HepG2 (cell line): ENCODE results near the gene ADAT3. TPM values are rescaled to one million over a fixed set of nuclear protein-coding genes. Genes with fewer than 3 reads are reported as not detected.
A peak's percentile ranks its signal among the peaks of the same experiment; 100 is the strongest.

ENCODE experiments used
- ATAC-seq: fragments of 200-7000 bp; cut with Tn5 transposase; 3 replicates; pipeline ENCODE4 v1.9.1; 2020; ENCODE audit warnings: mild to moderate bottlenecking, moderate library complexity
- BruUV-seq: library from RNA; stranded (reverse); fragments of 400-500 nt; replicated peaks from 2 replicates; lab custom pipeline; 2021; lab: Mats Ljungman, UMichigan
- CTCF ChIA-PET: fragments of 300-600 bp; formaldehyde crosslinking; extraction: SDS; loops from one replicate; lab custom pipeline; 2021; ENCODE audit warnings: low total read pairs, inconsistent platforms, low intra/inter-chr PET ratio; lab: Yijun Ruan, JAX
- POLR2A ChIA-PET: fragments of 350-600 bp; sonication (Branson Sonifier 250); formaldehyde crosslinking; loops from one replicate; lab custom pipeline; 2020; ENCODE audit warnings: antibody characterized with exemption, inconsistent platforms; lab: Yijun Ruan, JAX
- DNase-seq: peaks from one replicate; pipeline ENCODE4 v3.0.0-alpha.2; 2015; ENCODE audit warnings: low spot score
- FAIRE-seq: peaks from 3 replicates; lab custom pipeline; 2011; peaks lifted over from hg19 to GRCh38; lab: Jason Lieb, UNC
- H2AFZ ChIP-seq: one replicate; pipeline ENCODE4 v1.6.1; 2011; ENCODE audit warnings: low read length, inconsistent platforms
- H3K27ac ChIP-seq: fragments of 300-600 bp; 3 replicates; pipeline ENCODE4 v1.8.0; 2011; ENCODE audit warnings: mixed run types, mild to moderate bottlenecking, mixed read lengths, low read length, inconsistent platforms; ENCODE audit not compliant: insufficient read depth; ENCODE audit errors: extremely low read length
- H3K27me3 ChIP-seq, 2 experiments: fragments of 200-600 bp in 1 of 2; 2 replicates in 1 of 2; 3 replicates in 1 of 2; pipeline versions ENCODE4 v1.6.0 to v1.8.0; 2011; ENCODE audit warnings: low read length in 2 of 2, mild to moderate bottlenecking in 2 of 2, moderate library complexity in 2 of 2, inconsistent platforms in 1 of 2; ENCODE audit not compliant: insufficient read depth in 2 of 2, control insufficient read depth in 1 of 2
- H3K36me3 ChIP-seq, 2 experiments: fragments of 200-600 bp in 1 of 2; replicated peaks in 1 of 2; 2 replicates in 1 of 2; 3 replicates in 1 of 2; pipeline versions ENCODE4 v1.5.1 to v1.8.0; 2011; ENCODE audit warnings: low read length in 2 of 2, inconsistent platforms in 1 of 2; ENCODE audit not compliant: insufficient read depth in 2 of 2, control insufficient read depth in 1 of 2
- H3K4me1 ChIP-seq: 2 replicates; pipeline ENCODE4 v1.5.1; 2012; ENCODE audit warnings: low read length, inconsistent platforms; ENCODE audit not compliant: insufficient read depth
- H3K4me2 ChIP-seq: 2 replicates; pipeline ENCODE4 v1.6.0; 2011; ENCODE audit warnings: low read depth, low read length, inconsistent platforms
- H3K4me3 ChIP-seq, 3 experiments: fragments of 200-600 bp in 1 of 3; sonication (generic), shearing (Covaris generic) in 1 of 3; replicated peaks in 1 of 3; 2 replicates each; pipeline ENCODE4 v1.5.1; 2011 to 2016; ENCODE audit warnings: low read length in 3 of 3, inconsistent platforms in 2 of 3, low read depth in 2 of 3, mild to moderate bottlenecking in 2 of 3, control low read depth in 1 of 3, mixed read lengths in 1 of 3; ENCODE audit not compliant: insufficient read depth in 1 of 3
- H3K79me2 ChIP-seq: one replicate; pipeline ENCODE4 v1.6.1; 2011; ENCODE audit warnings: low read length, inconsistent platforms; ENCODE audit not compliant: insufficient read depth
- H3K9ac ChIP-seq: 2 replicates; pipeline ENCODE4 v1.6.0; 2011; ENCODE audit warnings: mild to moderate bottlenecking, low read depth, low read length, inconsistent platforms; ENCODE audit not compliant: insufficient read depth
- H3K9me3 ChIP-seq: 2 replicates; pipeline ENCODE4 v1.5.1; 2012; ENCODE audit warnings: mild to moderate bottlenecking, low read length
- H4K20me1 ChIP-seq: 2 replicates; pipeline ENCODE4 v1.6.0; 2011; ENCODE audit warnings: inconsistent platforms, mild to moderate bottlenecking, low read length, moderate library complexity; ENCODE audit not compliant: insufficient read depth
- E2F5 ChIP-seq: sonication (generic); formaldehyde crosslinking; conservative IDR thresholded peaks from 2 replicates; pipeline ENCODE4 v1.4.0; 2020; ENCODE audit warnings: missing genetic modification reagents
- ETS1 ChIP-seq: sonication (generic); formaldehyde crosslinking; IDR thresholded peaks from 2 replicates; pipeline ENCODE4 v1.4.0; 2020; ENCODE audit warnings: missing genetic modification reagents
- KAT8 ChIP-seq: IDR thresholded peaks from 2 replicates; pipeline ENCODE4 v1.6.1; 2016; ENCODE audit warnings: missing genetic modification reagents, missing compliant biosample characterization
- MAX ChIP-seq: IDR thresholded peaks from 2 replicates; pipeline ENCODE4 v1.6.1; 2012; ENCODE audit warnings: inconsistent platforms
- MLLT10 ChIP-seq: sonication (generic); formaldehyde crosslinking; IDR thresholded peaks from 2 replicates; pipeline ENCODE4 v1.4.0; 2020; ENCODE audit warnings: missing genetic modification reagents
- MXD1 ChIP-seq: sonication (generic); formaldehyde crosslinking; IDR thresholded peaks from 2 replicates; pipeline ENCODE4 v1.4.0; 2020; ENCODE audit warnings: mild to moderate bottlenecking, missing genetic modification reagents
- NBN ChIP-seq: fragments of 450-650 bp; conservative IDR thresholded peaks from 2 replicates; pipeline ENCODE4 v1.6.1; 2017
- RAD51 ChIP-seq: fragments of 450-650 bp; IDR thresholded peaks from 2 replicates; pipeline ENCODE4 v1.6.1; 2016; ENCODE audit warnings: borderline replicate concordance
- TFE3 ChIP-seq: IDR thresholded peaks from 2 replicates; pipeline ENCODE4 v1.6.1; 2016
- ZNF329 ChIP-seq: sonication (generic); formaldehyde crosslinking; IDR thresholded peaks from 2 replicates; pipeline ENCODE4 v1.9.0; 2021; ENCODE audit warnings: low read depth, mild to moderate bottlenecking, missing genetic modification reagents
- WGBS: methylation state at CpG from one replicate; pipeline ENCODE4 v1.1.6; 2017; ENCODE audit warnings: low lambda C conversion rate; 5-methylcytosine and 5-hydroxymethylcytosine counted together
- in situ Hi-C: cut with HindIII; loops from 2 replicates; pipeline ENCODE4 v1.10.0; 2017; ENCODE audit warnings: low pct_unique_long_range_greater_than_20kb; ENCODE audit not compliant: extremely low pct_ligation_motif_present
- intact Hi-C: fragments of 100-400 bp; cut with micrococcal nuclease; formaldehyde crosslinking; loops from one replicate; pipeline ENCODE4 v1.10.0; 2022; ENCODE audit not compliant: unreplicated experiment
- polyA plus RNA-seq, 8 experiments: library from polyadenylated mRNA; depleted of rRNA in 3 of 8; stranded (reverse) in 7 of 8; unstranded in 1 of 8; fragments of >200 nt; fragmentation: Illumina TruSeq in 4 of 8; extraction: Trizol in 4 of 8; gene quantifications; 2 replicates each; pipeline versions ENCODE4 v1.2.1 to v1.2.3, GENCODE V29; 2011 to 2016; ENCODE audit warnings: low read depth in 4 of 8, missing spikeins in 1 of 8, mixed read lengths in 1 of 8; ENCODE audit not compliant: insufficient read depth in 1 of 8
- total RNA-seq, 5 experiments: library from RNA; depleted of rRNA; stranded (reverse); fragments of >200 nt; fragmentation: Illumina TruSeq; extraction: Trizol; gene quantifications; 2 replicates each; pipeline ENCODE4 v1.2.3, GENCODE V29; 2016; ENCODE audit warnings: low read depth in 1 of 5

ADAT3 gene
- total and polyA plus RNA-seq, 2 of the 13 experiments (the other 11 are each of a cell fraction or from before 2014, with no cell fraction given): 0.95 to 3.5 TPM

- no TSS peak for BruUV-seq
- CTCF ChIA-PET: no interaction called here
- Histone ChIP-seq H3K27me3 (no peaks in the 10 kb centered on the region), H3K27ac (peak overlapping the region; percentile 16), H4K20me1 (no peaks in the 10 kb centered on the region), H3K9me3 (no peaks in the 10 kb centered on the region; the same call in 1 of the 2 replicates), H3K4me1 (peaks cover 38% of the 10 kb centered on the region), H2AFZ (no peak overlapping the region), H3K79me2 (no peaks in the 10 kb centered on the region), H3K4me3 (0 out of 6 replicates have a peak overlapping the region, but pooled peaks of 1 of the 3 experiments have one; percentile 51), H3K9ac (no peak overlapping the region), H3K36me3 (no peaks in the 10 kb centered on the region), H3K4me2 (peak overlapping the region; percentile 57)
- TF ChIP-seq NBN (0 out of 2 replicates have a peak, but pooled peaks have one; percentile 36), RAD51 (0 out of 2 replicates have a peak, but pooled peaks have one; percentile 26), MAX (no peak)
- in situ Hi-C loops (loop anchor here (10.0 kb wide), 1 partner anchor 128 kb away; no protein-coding TSS in a partner anchor), intact Hi-C loops (no loop called here)
- DNase-seq (no peak), FAIRE-seq (no peak), ATAC-seq (no peak)
- POLR2A ChIA-PET: interaction anchor here (0.6 to 1.4 kb wide), 3 partner anchors 39 to 358 kb away, joined by 3 read pairs; no protein-coding TSS in a partner anchor
- 58% methylated on average over 3 of the region's 3 CpGs for WGBS
Measured at GRCh38 chr19:1936430-1936829, 31.2 kb downstream of the ADAT3 start.

- H3K9me3 ChIP-seq: no peaks in the 10 kb centered on the region; the same call in 1 of the 2 replicates
- in situ Hi-C loops: loop anchor here (10.0 kb wide), 1 partner anchor 128 kb away; no protein-coding TSS in a partner anchor
- no peak overlapping the region for H3K27ac ChIP-seq
- ChIA-PET CTCF (no interaction called here), POLR2A (interaction anchor here (1.4 kb wide), 1 partner anchor 123 kb away, joined by 3 read pairs; no protein-coding TSS in a partner anchor)
- FAIRE-seq: no peak
- intact Hi-C loops: no loop called here
- H3K4me1 ChIP-seq: peaks cover 38% of the 10 kb centered on the region
- peaks cover under 1% of the 10 kb centered on the region; the same call in 1 of the 2 replicates for H4K20me1 ChIP-seq
- no peaks in the 10 kb centered on the region; a peak in 1 of 5 replicates for H3K27me3 ChIP-seq
- no TSS peak for BruUV-seq
- 63% methylated on average over 18 of the region's 24 CpGs for WGBS
- no peak for ATAC-seq
- 0 out of 2 replicates have a peak overlapping the region, but pooled peaks have one; percentile 9 for H3K4me2 ChIP-seq
- DNase-seq: no peak
- H3K4me3 ChIP-seq: no peak overlapping the region
- H3K9ac ChIP-seq: no peak overlapping the region
- no peak overlapping the region for H2AFZ ChIP-seq
- H3K79me2 ChIP-seq: peaks cover 4% of the 10 kb centered on the region
- H3K36me3 ChIP-seq: no peaks in the 10 kb centered on the region
- no peak for TF ChIP-seq ETS1 (CRISPR knock-in tag)
- no peak for TF ChIP-seq E2F5 (CRISPR knock-in tag)
- TF ChIP-seq MXD1 (CRISPR knock-in tag): no peak
- TF ChIP-seq ZNF329 (CRISPR knock-in tag): peak; percentile 98
- TF ChIP-seq KAT8 (CRISPR knock-in tag): no peak
- no peak for TF ChIP-seq TFE3
- TF ChIP-seq MLLT10 (CRISPR knock-in tag): no peak
Measured at GRCh38 chr19:1936916-1937610, 31.9 kb downstream of the ADAT3 start.
